K562 (cell line): ENCODE measurements around the gene ANP32B. TPM values are rescaled to one million over a fixed set of nuclear protein-coding genes. Genes with fewer than 3 reads are reported as not detected.
A peak's percentile ranks its signal among the peaks of the same experiment; 100 is the strongest.

ENCODE experiments used
- ATAC-seq: fragments of 200-7000 bp; cut with Tn5 transposase; 3 replicates; pipeline ENCODE4 v1.9.1; 2020; ENCODE audit warnings: moderate library complexity
- BruUV-seq: library from RNA; stranded (reverse); fragments of 400-500 nt; replicated peaks from 2 replicates; lab custom pipeline; 2021; lab: Mats Ljungman, UMichigan
- CTCF ChIA-PET: fragments of 300-600 bp; formaldehyde crosslinking; extraction: SDS; loops from one replicate; lab custom pipeline; 2021; ENCODE audit warnings: low intra/inter-chr PET ratio; lab: Yijun Ruan, JAX
- POLR2A ChIA-PET: fragments of 300-600, 350-650 bp; sonication (Branson Sonifier 250); formaldehyde crosslinking; extraction: SDS; loops from one replicate; lab custom pipeline; 2021; ENCODE audit warnings: antibody characterized with exemption, inconsistent platforms; lab: Yijun Ruan, JAX
- DNase-seq, 4 experiments: peaks; one replicate each; pipeline versions ENCODE4 v3.0.0 to v3.0.0-alpha.2; 2011 to 2018; ENCODE audit warnings: low spot score in 3 of 4, mixed read lengths in 3 of 4; ENCODE audit errors: extremely low read depth in 1 of 4
- FAIRE-seq: peaks from 2 replicates; lab custom pipeline; 2011; peaks lifted over from hg19 to GRCh38; lab: Jason Lieb, UNC
- H2AFZ ChIP-seq: 2 replicates; pipeline ENCODE4 v1.6.0; 2011; ENCODE audit warnings: low read depth, low read length, control low read depth, inconsistent platforms
- H3K27ac ChIP-seq: fragments of 200-600 bp; 3 replicates; pipeline ENCODE4 v1.8.0; 2011; ENCODE audit warnings: low read depth, mild to moderate bottlenecking, control low read depth, inconsistent platforms, low read length, moderate library complexity, mixed read lengths; ENCODE audit errors: extremely low read depth
- H3K27me3 ChIP-seq, 2 experiments: fragments of 300-600 bp in 1 of 2; 2 replicates in 1 of 2; 3 replicates in 1 of 2; pipeline versions ENCODE4 v1.6.0 to v1.8.0; 2011; ENCODE audit warnings: inconsistent platforms in 2 of 2, low read length in 2 of 2, mild to moderate bottlenecking in 1 of 2, mixed read lengths in 1 of 2, moderate library complexity in 1 of 2; ENCODE audit not compliant: control insufficient read depth in 2 of 2, insufficient read depth in 2 of 2
- H3K36me3 ChIP-seq: fragments of 300-600 bp; 3 replicates; pipeline ENCODE4 v1.8.0; 2011; ENCODE audit warnings: mild to moderate bottlenecking, low read length, inconsistent platforms; ENCODE audit not compliant: control insufficient read depth, insufficient read depth
- H3K4me1 ChIP-seq, 2 experiments: fragments of 200-600 bp in 1 of 2; replicated peaks in 1 of 2; 2 replicates in 1 of 2; 3 replicates in 1 of 2; pipeline versions ENCODE4 v1.5.1 to v1.8.0; 2011; ENCODE audit warnings: inconsistent platforms in 2 of 2, low read length in 2 of 2, mild to moderate bottlenecking in 1 of 2, mixed read lengths in 1 of 2, moderate library complexity in 1 of 2; ENCODE audit not compliant: control insufficient read depth in 2 of 2, insufficient read depth in 2 of 2
- H3K4me2 ChIP-seq: 2 replicates; pipeline ENCODE4 v1.6.1; 2011; ENCODE audit warnings: low read length, control low read depth, inconsistent platforms, mixed read lengths; ENCODE audit not compliant: insufficient read depth
- H3K4me3 ChIP-seq: fragments of 200-600 bp; sonication (generic), shearing (Covaris generic); 2 replicates; pipeline ENCODE4 v1.5.1; 2016; ENCODE audit warnings: control low read depth, inconsistent platforms
- H3K79me2 ChIP-seq: fragments of 200-600 bp; 3 replicates; pipeline ENCODE4 v1.8.0; 2011; ENCODE audit warnings: low read length, inconsistent platforms; ENCODE audit not compliant: control insufficient read depth, insufficient read depth
- H3K9ac ChIP-seq, 2 experiments: 2 replicates each; pipeline versions ENCODE4 v1.6.0 to v1.6.1; 2011; ENCODE audit warnings: low read depth in 2 of 2, low read length in 2 of 2, control low read depth in 1 of 2, inconsistent platforms in 1 of 2, mild to moderate bottlenecking in 1 of 2, mixed read lengths in 1 of 2; ENCODE audit not compliant: insufficient read depth in 1 of 2
- H3K9me1 ChIP-seq: one replicate; pipeline ENCODE4 v1.6.0; 2011; ENCODE audit warnings: inconsistent platforms, mild to moderate bottlenecking, low read length, moderate library complexity; ENCODE audit not compliant: control insufficient read depth, insufficient read depth
- H3K9me3 ChIP-seq: replicated peaks from 2 replicates; pipeline ENCODE4 v1.5.1; 2011; ENCODE audit warnings: low read depth, low read length, inconsistent platforms; ENCODE audit not compliant: control insufficient read depth, insufficient read depth
- H4K20me1 ChIP-seq: replicated peaks from 2 replicates; pipeline ENCODE4 v1.6.1; 2011; ENCODE audit warnings: low read length, inconsistent platforms, mixed read lengths; ENCODE audit not compliant: control insufficient read depth, insufficient read depth
- BMI1 ChIP-seq: fragments of 150-350 bp; IDR thresholded peaks from 2 replicates; pipeline ENCODE4 v1.6.1; 2014; ENCODE audit warnings: low read length
- CHD1 ChIP-seq: fragments of 200-600 bp; sonication (generic); IDR thresholded peaks from one replicate; pipeline ENCODE4 v1.6.1; 2012; ENCODE audit warnings: mild to moderate bottlenecking, moderate library complexity, low read length, inconsistent platforms
- ELF2 ChIP-seq: fragments of 250-450 bp; sonication (Bioruptor Pico); IDR thresholded peaks from 2 replicates; pipeline ENCODE4 v1.5.0; 2021; ENCODE audit warnings: mild to moderate bottlenecking
- EP400 ChIP-seq: fragments of 450-650 bp; IDR thresholded peaks from 2 replicates; pipeline ENCODE4 v1.6.1; 2017; ENCODE audit warnings: antibody characterized with exemption, mild to moderate bottlenecking, moderate library complexity
- ETV5 ChIP-seq: sonication (generic); formaldehyde crosslinking; IDR thresholded peaks from 2 replicates; pipeline ENCODE4 v1.4.0; 2020; ENCODE audit warnings: low read depth, mild to moderate bottlenecking, missing genetic modification reagents
- GTF2E2 ChIP-seq: fragments of 200-800 bp; sonication (Bioruptor generic); IDR thresholded peaks from 2 replicates; pipeline ENCODE4 v1.6.1; 2016; ENCODE audit warnings: missing genetic modification characterization, missing compliant biosample characterization
- KAT8 ChIP-seq: fragments of 450-650 bp; IDR thresholded peaks from 2 replicates; pipeline ENCODE4 v1.6.1; 2016; ENCODE audit warnings: low read depth, mild to moderate bottlenecking
- MTA2 ChIP-seq: fragments of 450-650 bp; IDR thresholded peaks from 2 replicates; pipeline ENCODE4 v1.6.1; 2016; ENCODE audit warnings: low read depth
- MYC ChIP-seq, 2 experiments: fragments of 250-450 bp in 1 of 2; sonication (Bioruptor Pico) in 1 of 2; IDR thresholded peaks; 2 replicates each; pipeline versions ENCODE4 v1.5.1 to v1.6.1; 2012 to 2021; ENCODE audit warnings: low read depth in 2 of 2, borderline replicate concordance in 1 of 2, improper control_type of control experiment in 1 of 2, low read length in 1 of 2, mild to moderate bottlenecking in 1 of 2, moderate library complexity in 1 of 2
- NFE2 ChIP-seq: IDR thresholded peaks from 2 replicates; pipeline ENCODE4 v1.6.1; 2014; ENCODE audit warnings: antibody characterized with exemption, low read depth
- SRSF3 ChIP-seq: fragments of 200-400 bp; formaldehyde crosslinking; IDR thresholded peaks from 2 replicates; pipeline ENCODE4 v1.6.1; 2016; ENCODE audit warnings: mild to moderate bottlenecking, low read length, moderate library complexity; ENCODE audit not compliant: insufficient read depth
- TEAD2 ChIP-seq: fragments of 450-650 bp; IDR thresholded peaks from 2 replicates; pipeline ENCODE4 v1.6.1; 2016; ENCODE audit warnings: missing genetic modification characterization, control low read depth, missing compliant biosample characterization
- XRCC4 ChIP-seq: IDR thresholded peaks from one replicate; pipeline ENCODE4 v1.6.1; 2011; ENCODE audit not compliant: insufficient read depth, insufficient read length; ENCODE audit errors: extremely low read depth
- ZNF324 ChIP-seq: fragments of 250-450 bp; sonication (Bioruptor Pico); IDR thresholded peaks from 2 replicates; pipeline ENCODE4 v1.4.0; 2020; ENCODE audit warnings: mild to moderate bottlenecking
- ZNF384 ChIP-seq: IDR thresholded peaks from 2 replicates; pipeline ENCODE4 v1.6.1; 2012; ENCODE audit warnings: low read depth, low read length, improper control_type of control experiment
- ZNF785 ChIP-seq: fragments of 250-450 bp; sonication (Bioruptor Pico); IDR thresholded peaks from 2 replicates; pipeline ENCODE4 v1.4.0; 2020; ENCODE audit warnings: mild to moderate bottlenecking
- WGBS: fragments of 100-300 bp; shearing (Covaris generic); methylation state at CpG from one replicate; pipeline ENCODE4 v1.1.6; 2016; ENCODE audit warnings: low coverage, mixed read lengths; ENCODE audit not compliant: insufficient coverage; ENCODE audit errors: missing lambda C conversion rate; 5-methylcytosine and 5-hydroxymethylcytosine counted together
- in situ Hi-C: fragments of 300-500 bp; cut with MboI; formaldehyde crosslinking; loops from 4 replicates; pipeline ENCODE4 v1.15.0; 2018; ENCODE audit warnings: inconsistent platforms, mixed read lengths
- intact Hi-C: fragments of 100-400 bp; cut with micrococcal nuclease; formaldehyde crosslinking; loops from 2 replicates; pipeline ENCODE4 v1.14.2; 2022
- polyA plus RNA-seq, 8 experiments: library from polyadenylated mRNA; depleted of rRNA in 4 of 8; stranded (reverse) in 5 of 8; unstranded in 3 of 8; fragments of >200 nt; fragmentation: Nextera tagmentation in 2 of 8; fragmentation: Illumina TruSeq in 1 of 8; extraction: Ambion mirVana in 2 of 8; extraction: Trizol in 1 of 8; gene quantifications; 2 replicates each; pipeline versions ENCODE4 v1.2.1 to v1.2.3, GENCODE V29; 2011 to 2014; ENCODE audit warnings: inconsistent platforms in 1 of 8, missing spikeins in 1 of 8
- total RNA-seq, 7 experiments: library from RNA; depleted of rRNA in 6 of 7; stranded (reverse); fragments of >200 nt in 6 of 7; fragmentation: Illumina TruSeq in 2 of 7; extraction: Trizol in 2 of 7; gene quantifications; 2 replicates each; pipeline versions ENCODE4 v1.2.1 to v1.2.3, GENCODE V29; 2011 to 2021; ENCODE audit warnings: low replicate concordance in 1 of 7
- TF ChIP-seq, protein P1 (sequence below): sonication (generic); formaldehyde crosslinking; IDR thresholded peaks from 2 replicates; pipeline ENCODE4 v1.9.0; 2022; ENCODE audit warnings: mild to moderate bottlenecking, missing genetic modification reagents
- TF ChIP-seq, protein P2 (sequence below): fragments of 250-450 bp; sonication (Bioruptor Pico); IDR thresholded peaks from 2 replicates; pipeline ENCODE4 v1.5.0; 2021
- TF ChIP-seq, protein P3 (sequence below), 2 experiments: fragments of 250-450 bp in 1 of 2; fragments of 450-650 bp in 1 of 2; sonication (Bioruptor Pico) in 1 of 2; IDR thresholded peaks; 2 replicates each; pipeline versions ENCODE4 v1.6.1 to v1.8.0; 2016 to 2021; ENCODE audit warnings: mild to moderate bottlenecking in 2 of 2, moderate library complexity in 2 of 2, missing compliant biosample characterization in 1 of 2, missing genetic modification characterization in 1 of 2
- TF ChIP-seq, protein P4 (sequence below): fragments of 450-650 bp; IDR thresholded peaks from 2 replicates; pipeline ENCODE4 v1.6.1; 2017; ENCODE audit warnings: mild to moderate bottlenecking, moderate library complexity

ANP32B gene
- total and polyA plus RNA-seq, 9 of the 15 experiments (the other 6 are each of a cell fraction or from before 2014, with no cell fraction given): 68.9 to 815 (median 141) TPM

DNA sequence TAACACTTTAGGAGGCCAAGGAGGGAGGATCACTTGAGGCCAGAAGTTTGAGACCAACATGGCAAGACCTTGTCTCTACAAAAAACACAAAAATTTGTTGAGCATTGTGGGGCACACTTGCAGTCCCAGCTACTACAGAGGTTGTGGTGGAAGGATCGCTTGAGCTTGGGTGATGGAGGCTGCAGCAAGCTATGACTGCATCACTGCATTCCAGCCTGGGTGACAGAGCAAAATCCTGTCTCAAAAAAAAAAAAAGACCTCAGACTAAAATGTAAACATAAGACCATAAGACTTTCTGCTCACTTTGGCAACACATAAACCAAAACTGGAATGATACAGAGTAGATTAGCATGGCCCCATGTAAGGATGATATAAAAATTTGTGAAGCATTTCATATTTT, 48.8 kb downstream of the ANP32B start:
- Histone ChIP-seq H3K4me2 (no peak overlapping the region), H3K4me3 (no peak overlapping the region), H3K27me3 (no peaks in the 10 kb centered on the region), H3K9me3 (no peaks in the 10 kb centered on the region), H3K9ac (0 out of 4 replicates have a peak overlapping the region, but pooled peaks of 1 of the 2 experiments have one; percentile 32), H3K4me1 (peaks cover 0 to 3% of the 10 kb centered on the region in 2 experiments; a peak in 3 of 5 replicates), H2AFZ (no peak overlapping the region), H3K27ac (no peak overlapping the region), H3K9me1 (no peaks in the 10 kb centered on the region), H4K20me1 (no peaks in the 10 kb centered on the region), H3K36me3 (no peaks in the 10 kb centered on the region), H3K79me2 (no peaks in the 10 kb centered on the region)
- no TSS peak for BruUV-seq
- DNase-seq (no peak), ATAC-seq (no peak), FAIRE-seq (no peak)
- intact Hi-C loops: no loop called here
- WGBS: 57% methylated on average over 1 of the region's 1 CpG
- in situ Hi-C loops: no loop called here
- CTCF ChIA-PET: interaction anchor here (0.7 kb wide), 1 partner anchor 320 kb away, joined by 4 read pairs; no protein-coding TSS in a partner anchor
- no peak for TF ChIP-seq ZNF324
- TF ChIP-seq CHD1: no peak
- no peak for TF ChIP-seq ZNF785
- 0 out of 2 replicates have a peak, but pooled peaks have one; percentile 9 for TF ChIP-seq NFE2
- no peak for TF ChIP-seq ETV5 (CRISPR knock-in tag)
- no peak for TF ChIP-seq KAT8
- TF ChIP-seq SRSF3: no peak
- no peak for TF ChIP-seq EP400
- TF ChIP-seq, protein P1, sequence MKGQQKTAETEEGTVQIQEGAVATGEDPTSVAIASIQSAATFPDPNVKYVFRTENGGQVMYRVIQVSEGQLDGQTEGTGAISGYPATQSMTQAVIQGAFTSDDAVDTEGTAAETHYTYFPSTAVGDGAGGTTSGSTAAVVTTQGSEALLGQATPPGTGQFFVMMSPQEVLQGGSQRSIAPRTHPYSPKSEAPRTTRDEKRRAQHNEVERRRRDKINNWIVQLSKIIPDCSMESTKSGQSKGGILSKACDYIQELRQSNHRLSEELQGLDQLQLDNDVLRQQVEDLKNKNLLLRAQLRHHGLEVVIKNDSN: no peak
- TF ChIP-seq MTA2: no peak
- no peak for TF ChIP-seq MYC (IDR thresholded peaks at IDR 0.05; ENCODE audit: low read depth, low read length)
- no peak for TF ChIP-seq MYC (CRISPR knock-in tag; IDR thresholded peaks at IDR 0.05; ENCODE audit: borderline replicate concordance, low read depth)
- no peak for TF ChIP-seq BMI1
- TF ChIP-seq, protein P2, sequence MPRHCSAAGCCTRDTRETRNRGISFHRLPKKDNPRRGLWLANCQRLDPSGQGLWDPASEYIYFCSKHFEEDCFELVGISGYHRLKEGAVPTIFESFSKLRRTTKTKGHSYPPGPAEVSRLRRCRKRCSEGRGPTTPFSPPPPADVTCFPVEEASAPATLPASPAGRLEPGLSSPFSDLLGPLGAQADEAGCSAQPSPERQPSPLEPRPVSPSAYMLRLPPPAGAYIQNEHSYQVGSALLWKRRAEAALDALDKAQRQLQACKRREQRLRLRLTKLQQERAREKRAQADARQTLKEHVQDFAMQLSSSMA (CRISPR knock-in tag): no peak
- TF ChIP-seq ELF2 (CRISPR knock-in tag): no peak
- no peak for TF ChIP-seq XRCC4
- TF ChIP-seq, protein P3, sequence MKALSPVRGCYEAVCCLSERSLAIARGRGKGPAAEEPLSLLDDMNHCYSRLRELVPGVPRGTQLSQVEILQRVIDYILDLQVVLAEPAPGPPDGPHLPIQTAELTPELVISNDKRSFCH (CRISPR knock-in tag; IDR thresholded peaks at IDR 0.05): no peak
- TF ChIP-seq, protein P3 (tag; IDR thresholded peaks at IDR 0.05): no peak
- TF ChIP-seq ZNF384: peak; percentile 73
- TF ChIP-seq, protein P4, sequence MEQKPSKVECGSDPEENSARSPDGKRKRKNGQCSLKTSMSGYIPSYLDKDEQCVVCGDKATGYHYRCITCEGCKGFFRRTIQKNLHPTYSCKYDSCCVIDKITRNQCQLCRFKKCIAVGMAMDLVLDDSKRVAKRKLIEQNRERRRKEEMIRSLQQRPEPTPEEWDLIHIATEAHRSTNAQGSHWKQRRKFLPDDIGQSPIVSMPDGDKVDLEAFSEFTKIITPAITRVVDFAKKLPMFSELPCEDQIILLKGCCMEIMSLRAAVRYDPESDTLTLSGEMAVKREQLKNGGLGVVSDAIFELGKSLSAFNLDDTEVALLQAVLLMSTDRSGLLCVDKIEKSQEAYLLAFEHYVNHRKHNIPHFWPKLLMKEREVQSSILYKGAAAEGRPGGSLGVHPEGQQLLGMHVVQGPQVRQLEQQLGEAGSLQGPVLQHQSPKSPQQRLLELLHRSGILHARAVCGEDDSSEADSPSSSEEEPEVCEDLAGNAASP: no peak
- no peak for TF ChIP-seq GTF2E2 (tag)
- TF ChIP-seq TEAD2 (tag): 0 out of 2 replicates have a peak, but pooled peaks have one; percentile 11
- POLR2A ChIA-PET: no interaction called here
